Ramos (cell line): ENCODE results near the gene BLOC1S1.

Source experiments
- in situ Hi-C: fragments of 300-500 bp; cut with MboI; formaldehyde crosslinking; loops from one replicate; pipeline ENCODE4 v1.14.3; 2022; ENCODE audit warnings: low sequenced_read_pairs; ENCODE audit not compliant: unreplicated experiment

The BLOC1S1 gene

DNA sequence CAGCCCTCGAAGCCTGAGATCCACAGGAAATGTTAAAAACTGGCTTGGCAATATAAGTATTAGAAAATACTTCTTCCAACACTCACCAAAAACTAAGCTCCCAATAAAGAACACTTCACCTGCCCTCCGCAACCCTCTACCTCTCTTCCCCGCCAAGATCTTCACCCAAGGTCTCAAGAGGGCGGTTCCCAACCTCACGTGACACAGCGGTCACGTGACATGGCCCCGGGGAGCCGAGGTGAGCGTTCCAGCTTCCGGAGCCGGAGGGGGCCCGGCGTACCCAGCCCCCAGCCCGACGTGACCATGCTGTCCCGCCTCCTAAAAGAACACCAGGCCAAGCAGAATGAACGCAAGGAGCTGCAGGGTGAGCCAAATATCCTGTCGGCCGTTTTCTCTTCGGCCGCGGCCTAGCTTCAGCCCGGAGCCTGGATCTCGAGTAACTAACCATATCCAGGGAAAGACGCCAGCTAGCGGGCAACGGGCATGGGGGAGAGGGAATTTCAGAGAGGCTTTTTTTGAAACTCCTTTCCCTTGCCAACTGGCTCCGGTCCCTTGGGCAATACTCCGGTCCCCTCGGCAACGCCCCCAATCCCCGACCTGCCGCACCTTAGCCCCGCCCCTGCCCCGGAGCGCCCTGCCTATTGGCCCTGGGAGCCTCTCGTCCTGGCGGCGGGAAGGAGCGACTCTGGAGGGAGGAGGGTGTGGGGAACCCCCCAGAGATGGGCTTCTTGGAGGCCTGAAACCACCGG lies at the start of gene BLOC1S1:
BLOC1S1 (plus strand) TSS at position 214 of the 749 bp plus-strand sequence; CDS start at position 220, 6 bp downstream.
- in situ Hi-C loops = no loop called here

- in situ Hi-C loops = no loop called here
Observed at GRCh38 chr12:55666508-55666907, 49.3 kb upstream of the BLOC1S1 start.

- in situ Hi-C loops = no loop called here
Observed at GRCh38 chr12:55670276-55670675, 45.6 kb upstream of the BLOC1S1 start.

DNA sequence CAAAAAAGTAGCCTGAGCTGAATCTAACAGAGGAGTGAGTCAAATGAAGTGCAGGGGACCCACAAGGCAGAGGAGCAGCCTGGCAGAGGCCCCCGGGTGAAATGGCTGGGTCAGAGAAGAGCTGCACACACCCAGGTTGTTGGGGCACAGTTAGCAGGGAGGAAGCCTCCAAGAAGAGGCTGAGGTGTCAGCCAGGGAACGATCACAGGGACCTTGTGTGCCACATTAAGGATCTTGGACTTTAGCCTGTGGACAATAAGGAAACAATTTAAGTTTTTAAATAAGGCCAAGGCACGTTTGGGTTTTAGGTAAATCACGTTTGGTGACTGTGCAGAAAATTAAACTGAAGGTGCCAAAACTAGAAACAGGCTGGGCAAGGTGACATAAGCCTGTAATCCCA lies 44.1 kb upstream of the BLOC1S1 start:
- in situ Hi-C loops = no loop called here

- in situ Hi-C loops = no loop called here
Observed at GRCh38 chr12:55673638-55674037, 42.2 kb upstream of the BLOC1S1 start.

- in situ Hi-C loops = no loop called here
Observed at GRCh38 chr12:55675666-55676065, 40.2 kb upstream of the BLOC1S1 start.

DNA sequence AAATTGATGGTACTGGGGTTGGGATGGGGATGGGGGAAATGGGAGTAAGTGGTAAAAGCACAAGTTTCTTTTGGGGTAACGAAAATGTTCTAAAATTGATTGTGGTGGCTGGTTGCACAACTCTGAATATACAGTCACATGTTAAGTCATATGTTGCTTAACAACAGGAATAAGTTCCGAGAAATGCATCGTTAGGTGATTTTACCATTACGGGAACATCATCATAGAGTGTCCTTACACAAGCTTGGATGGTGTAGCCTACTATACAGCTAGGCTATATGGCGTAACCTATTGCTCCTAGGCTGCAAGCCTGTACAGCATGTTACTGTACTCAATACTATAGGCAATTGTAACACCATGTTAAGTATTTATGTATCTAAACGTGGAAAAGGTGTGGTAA lies 39.1 kb upstream of the BLOC1S1 start:
- in situ Hi-C loops = no loop called here

GRCh38 chr12:55679691-55680090 lies 36.2 kb upstream of the BLOC1S1 start:
- in situ Hi-C loops = no loop called here

DNA sequence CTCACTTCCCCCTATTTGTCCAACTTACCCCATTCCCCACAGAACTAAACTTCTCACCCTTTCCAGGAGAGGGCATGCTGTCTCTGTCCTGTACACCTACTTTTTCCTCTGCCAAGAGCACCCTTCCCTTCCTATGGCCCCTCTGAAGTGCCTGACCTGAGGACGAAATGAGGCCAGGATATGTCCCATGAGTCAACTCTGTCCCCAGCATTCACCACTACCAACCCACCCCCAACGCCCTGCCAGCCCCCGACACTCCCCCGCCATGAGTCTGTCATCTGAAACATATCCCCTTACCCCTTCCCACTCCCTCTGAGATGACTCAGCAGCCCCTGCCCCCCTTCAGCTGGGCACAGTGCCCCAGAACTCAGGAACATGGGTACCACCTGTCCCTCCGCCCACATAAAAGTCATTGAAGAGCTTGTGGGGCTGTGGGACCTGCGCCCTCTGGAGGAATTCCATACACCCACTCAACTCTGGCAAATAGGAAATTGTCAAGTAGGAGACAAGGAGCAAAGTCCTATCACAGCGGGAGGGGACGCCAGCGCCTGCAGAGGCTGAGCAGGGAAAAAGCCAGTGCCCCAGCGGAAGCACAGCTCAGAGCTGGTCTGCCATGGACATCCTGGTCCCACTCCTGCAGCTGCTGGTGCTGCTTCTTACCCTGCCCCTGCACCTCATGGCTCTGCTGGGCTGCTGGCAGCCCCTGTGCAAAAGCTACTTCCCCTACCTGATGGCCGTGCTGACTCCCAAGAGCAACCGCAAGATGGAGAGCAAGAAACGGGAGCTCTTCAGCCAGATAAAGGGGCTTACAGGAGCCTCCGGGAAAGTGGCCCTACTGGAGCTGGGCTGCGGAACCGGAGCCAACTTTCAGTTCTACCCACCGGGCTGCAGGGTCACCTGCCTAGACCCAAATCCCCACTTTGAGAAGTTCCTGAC lies 34.4 kb upstream of the BLOC1S1 start:
- in situ Hi-C loops = no loop called here

DNA sequence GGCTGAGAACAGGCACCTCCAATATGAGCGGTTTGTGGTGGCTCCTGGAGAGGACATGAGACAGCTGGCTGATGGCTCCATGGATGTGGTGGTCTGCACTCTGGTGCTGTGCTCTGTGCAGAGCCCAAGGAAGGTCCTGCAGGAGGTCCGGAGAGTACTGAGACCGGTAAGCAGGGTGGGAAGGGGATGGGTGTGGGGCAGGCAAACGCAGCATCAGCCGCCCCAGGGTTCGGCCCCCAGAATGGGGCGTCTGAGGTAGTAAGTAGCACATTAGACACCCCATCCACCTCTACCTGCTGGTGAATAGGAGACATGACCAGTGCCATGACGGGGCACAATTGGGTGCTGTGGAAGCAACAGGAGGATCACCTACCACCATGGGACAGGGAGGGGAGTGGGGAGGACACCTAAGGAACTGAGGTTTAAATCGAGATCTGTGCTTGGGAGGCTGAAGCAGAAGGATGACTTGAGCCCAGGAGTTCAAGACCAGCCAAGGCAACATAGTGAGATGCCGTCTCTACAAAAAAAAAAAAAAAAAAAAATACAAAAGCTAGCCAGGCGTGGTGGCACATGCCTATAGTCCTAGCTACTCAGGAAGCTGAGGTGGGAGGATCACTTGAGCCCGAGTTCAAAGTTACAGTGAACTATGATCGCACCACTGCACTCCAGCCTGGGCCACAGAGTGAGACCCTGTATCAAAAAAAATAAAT lies 33.6 kb upstream of the BLOC1S1 start:
- in situ Hi-C loops = no loop called here

- in situ Hi-C loops = no loop called here
Observed at GRCh38 chr12:55683676-55684075, 32.2 kb upstream of the BLOC1S1 start.

GRCh38 chr12:55684761-55685370 lies 31.0 kb upstream of the BLOC1S1 start:
- in situ Hi-C loops = no loop called here

DNA sequence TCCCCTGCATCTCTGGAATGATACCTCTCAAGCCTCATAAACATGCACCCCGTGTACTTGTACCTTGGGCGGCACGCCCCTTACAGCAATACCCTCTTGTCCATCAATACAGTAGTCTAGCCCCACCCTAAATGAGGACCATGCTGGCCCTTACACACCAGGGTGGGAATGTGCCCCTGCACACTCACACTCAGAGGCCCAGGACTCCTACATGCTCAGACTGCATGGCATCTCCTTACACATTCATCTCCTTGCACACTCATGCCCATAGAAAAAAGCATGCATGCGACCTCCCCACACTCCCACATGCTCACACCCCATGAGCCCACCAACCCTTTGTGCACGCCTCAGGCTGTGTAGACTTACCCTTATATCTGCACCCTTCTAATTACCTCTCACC lies 30.2 kb upstream of the BLOC1S1 start:
- in situ Hi-C loops = no loop called here

- in situ Hi-C loops = no loop called here
Observed at GRCh38 chr12:55686366-55687010, 29.4 kb upstream of the BLOC1S1 start.

- in situ Hi-C loops = no loop called here
Observed at GRCh38 chr12:55687746-55688145, 28.1 kb upstream of the BLOC1S1 start.

DNA sequence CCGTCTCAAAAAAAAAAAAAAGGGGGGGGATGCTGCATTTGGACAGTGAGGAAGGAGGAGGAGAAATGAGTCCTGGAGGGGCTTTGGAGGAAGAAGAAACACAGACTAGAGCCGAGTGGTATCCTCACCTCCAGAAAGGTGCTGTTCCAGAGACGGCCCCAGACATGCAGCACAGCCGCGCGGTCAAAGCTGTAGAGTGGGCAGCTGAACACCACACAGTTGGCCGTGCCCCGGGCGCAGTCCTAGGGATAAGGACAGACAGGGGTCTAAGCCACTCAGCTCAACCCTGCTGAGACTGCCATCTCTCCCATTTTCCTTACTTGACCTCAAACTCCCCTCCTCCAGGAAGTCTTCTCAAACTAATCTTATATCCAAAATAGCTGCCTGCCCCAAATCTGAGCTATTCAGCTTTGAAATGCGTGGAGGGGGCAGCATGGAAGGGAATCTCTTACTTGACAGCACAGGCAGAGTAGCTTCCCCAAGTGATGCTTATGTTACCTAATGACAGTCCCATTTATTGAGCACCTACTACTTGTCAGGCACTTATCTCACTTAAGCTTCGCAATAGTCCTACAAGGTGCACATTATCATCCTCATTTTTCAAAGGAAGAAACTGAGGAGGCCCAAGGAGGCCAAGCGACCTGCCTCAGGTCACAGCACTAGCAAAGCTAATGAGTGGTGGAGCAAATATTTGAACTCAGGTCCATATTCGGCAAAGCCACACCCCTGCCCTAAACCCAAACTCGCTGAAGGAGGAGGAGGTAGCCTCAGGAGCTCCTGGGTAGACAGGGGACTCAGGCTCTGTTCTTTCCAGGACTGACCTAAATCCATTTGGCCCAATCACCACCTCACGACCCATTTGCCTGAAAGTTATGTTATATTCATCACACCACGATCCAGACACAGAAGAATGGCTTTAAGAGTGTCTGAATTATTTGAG lies 26.9 kb upstream of the BLOC1S1 start:
- in situ Hi-C loops = no loop called here

DNA sequence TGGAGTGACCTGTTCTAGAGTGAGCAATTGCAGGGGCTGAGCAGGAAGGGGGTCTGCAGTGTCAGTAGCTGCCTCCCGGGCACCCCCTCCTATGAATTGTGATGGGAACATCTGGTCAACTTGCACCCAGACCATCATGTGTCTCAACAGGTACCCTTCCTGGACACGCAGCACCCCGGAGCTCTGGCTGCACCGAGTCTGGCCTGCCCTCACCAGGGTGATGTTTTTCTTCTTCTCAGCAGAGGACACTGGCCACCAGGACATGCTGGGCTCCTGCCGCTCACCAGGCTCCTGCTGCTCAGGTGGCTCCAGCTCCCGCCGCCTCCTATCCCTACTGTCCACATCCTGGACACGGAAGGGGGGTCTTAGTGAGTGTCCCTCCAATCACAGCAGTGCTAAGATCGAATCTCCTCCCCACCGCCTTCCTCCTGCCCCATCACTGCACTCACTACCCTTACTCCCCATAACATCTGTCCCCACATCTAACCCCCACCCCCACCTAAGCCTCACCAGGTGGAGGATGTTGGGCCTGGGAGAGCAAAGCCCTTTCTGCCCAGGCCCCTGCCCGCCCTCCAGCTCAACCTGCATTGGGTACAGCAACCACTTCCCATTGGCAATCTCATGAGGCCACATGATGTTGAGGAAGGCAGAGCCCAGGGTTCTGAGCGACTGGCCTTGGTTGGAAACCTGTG lies 23.1 kb upstream of the BLOC1S1 start:
- in situ Hi-C loops = no loop called here
